ENCODE data around the gene PRSS23.
"Not testable (repeated sequence)": the region's sequence is repeated elsewhere in the genome, so short reads cannot be mapped to it uniquely, and the experiment has no call there.

PRSS23 gene, protein sequence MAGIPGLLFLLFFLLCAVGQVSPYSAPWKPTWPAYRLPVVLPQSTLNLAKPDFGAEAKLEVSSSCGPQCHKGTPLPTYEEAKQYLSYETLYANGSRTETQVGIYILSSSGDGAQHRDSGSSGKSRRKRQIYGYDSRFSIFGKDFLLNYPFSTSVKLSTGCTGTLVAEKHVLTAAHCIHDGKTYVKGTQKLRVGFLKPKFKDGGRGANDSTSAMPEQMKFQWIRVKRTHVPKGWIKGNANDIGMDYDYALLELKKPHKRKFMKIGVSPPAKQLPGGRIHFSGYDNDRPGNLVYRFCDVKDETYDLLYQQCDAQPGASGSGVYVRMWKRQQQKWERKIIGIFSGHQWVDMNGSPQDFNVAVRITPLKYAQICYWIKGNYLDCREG

DNA sequence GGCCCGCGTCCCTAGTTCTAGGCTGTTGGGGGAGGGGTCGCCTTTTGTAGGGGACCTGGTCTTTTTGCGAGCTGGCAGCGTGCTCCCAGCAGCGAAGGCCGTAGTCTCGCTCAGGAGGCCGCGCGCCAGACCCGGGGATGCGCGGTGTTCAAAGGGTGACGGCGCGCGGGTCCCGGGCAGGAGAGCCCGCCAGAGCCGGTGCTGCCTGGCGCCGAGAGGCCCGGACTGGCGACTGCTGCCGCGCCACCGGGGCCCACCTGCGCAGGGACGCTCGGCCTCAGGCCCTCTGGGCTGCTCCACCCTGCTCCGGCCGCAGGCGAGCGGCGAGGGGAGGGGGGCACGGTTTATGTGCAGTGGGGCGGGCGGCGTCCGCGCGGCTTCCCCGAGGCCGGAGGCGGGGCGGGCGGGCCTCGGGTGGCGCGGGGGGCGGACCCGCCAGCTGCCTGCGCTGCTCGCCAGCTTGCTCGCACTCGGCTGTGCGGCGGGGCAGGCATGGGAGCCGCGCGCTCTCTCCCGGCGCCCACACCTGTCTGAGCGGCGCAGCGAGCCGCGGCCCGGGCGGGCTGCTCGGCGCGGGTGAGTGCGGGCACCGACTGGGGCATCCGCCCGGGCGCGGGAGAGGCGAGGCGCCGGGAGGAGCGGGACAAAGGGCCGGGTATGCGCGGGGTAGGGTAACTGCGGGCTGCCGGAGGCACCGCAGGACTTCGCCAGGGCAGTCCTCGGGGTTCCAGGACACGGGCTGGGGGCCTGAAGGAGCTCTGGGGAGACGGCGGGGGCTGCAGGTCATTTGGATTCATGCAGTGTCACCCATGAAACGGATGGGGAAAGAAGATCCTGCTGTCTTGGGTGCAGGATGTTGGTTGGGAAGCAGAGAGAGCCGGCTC, at the start of gene PRSS23:
Gene PRSS23 (plus strand): TSS at position 467 of the 884 bp plus-strand sequence. CDS start 7,102 bp downstream, outside the sequence.
- peak; percentile 21 for DNase-seq

GRCh38 chr11:86753459-86753858, 46.9 kb upstream of the PRSS23 start:
- DNase-seq: no peak

DNA sequence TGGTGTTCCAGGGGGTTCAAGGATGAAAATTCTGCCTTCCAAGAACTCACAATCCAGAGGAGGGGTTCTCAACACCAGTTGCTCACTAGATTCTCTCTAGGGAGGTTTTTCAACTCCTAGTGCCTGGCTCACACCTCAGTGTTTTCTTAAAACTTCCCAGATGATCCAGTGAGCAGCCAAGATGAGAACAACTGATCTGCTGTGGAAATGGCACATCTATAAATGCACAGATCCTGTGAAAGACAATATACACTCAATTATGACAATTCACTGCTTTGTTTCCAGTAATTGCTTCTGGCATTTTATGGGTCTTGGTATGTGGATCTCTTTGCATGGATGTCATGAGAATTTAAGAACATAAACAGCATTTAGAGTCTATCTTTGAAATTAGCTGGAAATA, 45.2 kb upstream of the PRSS23 start:
- DNase-seq: no peak

GRCh38 chr11:86758171-86758570, 42.2 kb upstream of the PRSS23 start:
- no peak for DNase-seq

- no peak for DNase-seq
These were observed 39.8 kb upstream of the PRSS23 start for GRCh38 chr11:86760577-86760976.

GRCh38 chr11:86761978-86762377, 38.4 kb upstream of the PRSS23 start:
- DNase-seq: no peak

DNA sequence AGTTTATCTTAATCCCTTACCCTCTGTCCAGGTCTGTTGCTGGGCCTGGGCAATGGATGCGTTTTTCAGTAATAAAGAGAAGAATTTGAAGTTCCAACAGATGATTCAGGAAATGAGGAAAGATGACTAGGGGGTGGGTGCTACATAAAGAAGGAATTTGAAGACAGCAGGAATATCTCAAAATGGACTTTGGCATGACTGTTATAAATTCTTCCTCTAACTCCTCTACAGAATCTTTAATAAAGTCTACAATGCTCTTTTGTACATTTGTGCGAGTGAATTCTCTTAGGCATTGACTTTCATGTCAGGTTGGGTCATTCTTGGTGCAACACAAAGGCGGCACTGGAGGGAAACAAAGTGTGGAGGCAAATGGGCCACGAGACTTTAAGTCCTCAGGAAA, 35.1 kb upstream of the PRSS23 start:
- no peak for DNase-seq

- DNase-seq: no peak
These were observed 34.5 kb upstream of the PRSS23 start for GRCh38 chr11:86765878-86766277.

DNA sequence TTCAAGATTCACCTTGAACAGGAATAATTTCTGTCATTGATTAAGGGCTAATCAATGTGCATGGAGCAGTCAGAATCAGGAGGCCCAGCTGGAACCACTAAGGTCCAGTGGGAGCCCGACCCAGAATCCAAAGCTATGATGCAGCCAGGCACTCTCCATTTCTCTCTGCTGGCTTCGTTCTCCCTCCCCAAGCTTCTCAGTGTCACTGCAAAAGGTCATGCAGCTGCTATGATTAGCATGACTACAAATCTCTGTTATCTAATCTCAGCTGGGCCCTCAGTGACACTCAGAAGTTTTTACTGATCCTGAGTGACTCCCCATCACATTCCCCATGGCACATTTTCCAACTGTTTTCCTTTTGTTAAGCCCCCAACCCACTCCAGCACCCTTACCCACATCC, 31.1 kb upstream of the PRSS23 start:
- no peak for DNase-seq

- DNase-seq: not testable (repeated sequence)
These were observed 29.8 kb upstream of the PRSS23 start for GRCh38 chr11:86770473-86771027.

GRCh38 chr11:86772999-86773398, 27.3 kb upstream of the PRSS23 start:
- DNase-seq: no peak

- DNase-seq: no peak
These were observed 26.7 kb upstream of the PRSS23 start for GRCh38 chr11:86773513-86774252.

- no peak for DNase-seq
These were observed 25.9 kb upstream of the PRSS23 start for GRCh38 chr11:86774417-86774816.

DNA sequence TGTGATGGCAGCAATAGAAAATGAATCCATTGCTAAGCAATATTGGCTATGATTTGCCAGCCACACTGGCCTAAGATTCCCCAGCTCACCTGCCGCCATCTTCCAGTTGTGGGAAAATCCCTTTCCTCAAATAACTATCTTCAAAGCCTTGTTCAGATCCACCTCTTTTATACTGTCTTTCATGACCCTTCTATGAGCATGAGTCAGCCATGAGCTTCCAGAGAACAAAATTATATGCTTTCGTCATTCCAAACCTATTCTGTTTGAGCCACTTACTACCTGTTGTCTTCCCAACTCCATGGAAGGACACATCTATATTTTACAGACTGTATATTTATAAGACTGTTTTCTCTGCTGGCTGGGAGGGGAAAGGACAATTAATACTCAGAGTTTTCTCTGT, 25.0 kb upstream of the PRSS23 start:
- no peak for DNase-seq

DNA sequence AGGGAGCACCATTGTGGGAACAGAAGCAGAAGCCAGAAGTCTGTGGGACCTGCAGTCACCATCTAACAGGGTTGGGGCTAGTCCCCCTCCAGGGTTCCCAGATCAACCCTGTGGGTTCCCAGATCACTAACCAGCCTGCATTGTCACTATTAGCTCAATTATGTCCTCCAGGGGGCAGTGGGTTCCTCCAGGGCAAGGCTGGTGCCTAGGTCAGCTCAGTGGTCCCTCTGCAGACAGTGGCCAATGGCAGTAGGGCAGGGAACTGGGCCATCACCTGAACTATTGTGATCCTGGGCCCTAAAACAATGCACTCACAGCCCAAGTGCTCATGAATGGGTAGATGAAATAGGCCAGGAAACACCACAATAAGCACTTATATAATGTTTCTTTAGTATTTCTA, 18.8 kb upstream of the PRSS23 start:
- DNase-seq: no peak

DNA sequence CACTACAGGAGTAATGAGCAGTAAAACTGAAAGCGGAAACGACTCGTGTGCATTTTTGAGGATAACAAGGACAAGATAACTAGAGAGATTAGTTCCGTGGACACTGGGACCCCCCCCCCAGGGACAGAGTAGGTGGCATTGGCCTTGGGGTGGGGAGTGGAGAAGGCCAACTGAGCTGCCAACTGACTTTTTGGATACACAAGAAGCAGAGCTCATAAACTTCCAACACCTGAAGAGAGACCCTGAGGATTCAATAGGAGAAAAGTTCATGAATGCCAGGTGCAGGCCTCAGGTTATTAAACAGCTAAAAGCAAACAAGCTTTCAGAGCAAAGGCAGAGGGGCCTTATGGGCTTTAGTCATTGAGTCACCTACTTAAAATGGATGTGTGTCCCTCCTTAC, 17.6 kb upstream of the PRSS23 start:
- no peak for DNase-seq

DNA sequence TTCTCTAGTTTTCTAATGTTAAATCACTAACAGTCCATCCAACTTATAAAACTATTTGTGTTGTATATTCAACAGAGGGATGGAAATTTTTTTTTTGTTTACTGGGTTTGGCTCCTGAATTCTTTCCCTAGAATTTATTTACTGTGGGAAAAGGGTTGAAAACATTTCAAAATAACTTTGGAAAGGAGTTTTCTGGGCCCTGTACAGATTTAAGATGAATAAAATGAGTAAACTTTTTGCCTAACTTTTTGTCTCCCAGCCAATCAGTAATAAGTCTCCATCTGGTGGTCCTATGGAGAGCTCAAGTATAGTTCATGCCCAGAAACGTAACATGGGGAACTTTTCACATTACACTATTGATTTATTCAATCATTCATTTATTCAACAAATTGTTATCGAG, 16.7 kb upstream of the PRSS23 start:
- no peak for DNase-seq

DNA sequence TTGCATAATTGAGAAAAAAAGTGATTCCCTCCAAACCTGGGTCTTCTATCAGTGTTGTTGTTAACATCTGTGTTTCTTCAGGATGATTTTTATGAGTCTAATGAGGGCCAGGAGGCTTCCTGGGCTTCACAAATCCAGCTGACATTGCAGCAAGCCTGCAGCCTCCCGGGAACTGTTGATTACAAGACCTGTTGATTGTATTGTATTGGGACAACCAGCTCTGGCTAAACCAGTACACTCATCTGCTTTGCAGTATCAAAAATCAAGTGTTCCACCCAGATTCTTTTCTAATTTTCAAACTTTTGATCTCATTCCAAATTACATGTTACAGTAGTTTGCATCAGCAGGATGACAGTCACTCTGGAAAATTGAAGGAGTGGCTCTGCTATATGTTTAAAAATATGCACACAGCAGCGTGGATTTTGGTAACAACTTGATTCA, 16.1 kb upstream of the PRSS23 start:
- DNase-seq: no peak

GRCh38 chr11:86785576-86785975, 14.8 kb upstream of the PRSS23 start:
- no peak for DNase-seq

- no peak for DNase-seq
These were observed 13.3 kb upstream of the PRSS23 start for GRCh38 chr11:86787018-86787536.

- no peak for DNase-seq
These were observed 12.7 kb upstream of the PRSS23 start for GRCh38 chr11:86787656-86788055.

GRCh38 chr11:86790195-86790725, 10.1 kb upstream of the PRSS23 start:
- DNase-seq: no peak

All from stimulated activated CD4-positive, alpha-beta T cell treated with anti-CD3 and anti-CD28 coated beads, Interleukin-1b, Interleukin-23, amount 100 ng/mL, for 48 hours (primary cell).